ENCODE results near the gene PKNOX2.

DNA sequence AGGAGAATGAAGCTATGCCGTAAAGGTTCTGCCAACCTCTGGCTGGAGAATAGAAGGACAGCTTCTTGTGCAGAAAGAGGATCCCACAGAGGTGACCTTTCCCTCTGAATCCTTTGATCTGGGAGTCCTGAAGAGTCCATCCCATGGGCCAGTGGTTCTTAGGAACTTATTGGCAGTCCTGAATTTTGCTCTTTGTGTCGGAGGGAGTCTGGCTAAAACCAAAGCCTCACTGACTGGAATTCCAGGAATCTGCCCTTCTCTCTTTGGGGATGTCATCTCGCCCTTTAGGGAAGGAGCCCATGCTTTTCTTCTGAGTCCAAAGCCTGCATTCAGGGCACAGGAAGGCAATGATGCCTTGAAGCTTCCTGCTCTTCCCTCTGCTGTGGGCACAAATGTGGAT, 45.5 kb downstream of the PKNOX2 start:
- TF ChIP-seq POLR2AphosphoS5 (IDR thresholded peaks at IDR 0.05; ENCODE audit: low read depth, low read length), result no peak; the same call in 1 of the 2 replicates
- TF ChIP-seq TAF1 (IDR thresholded peaks at IDR 0.05; ENCODE audit: borderline replicate concordance, insufficient read depth, low read length), result no peak
- no peak for TF ChIP-seq REST (IDR thresholded peaks at IDR 0.05; ENCODE audit: insufficient read depth in 1 of 2, low read depth in 2 of 2, low read length in 2 of 2)
- TF ChIP-seq FOXP2 (optimal IDR thresholded peaks at IDR 0.05; ENCODE audit: borderline replicate concordance, extremely low read depth, extremely low read length, insufficient read depth), result no peak
